ENCODE measurements around the gene ADCYAP1R1.

The ADCYAP1R1 gene

DNA sequence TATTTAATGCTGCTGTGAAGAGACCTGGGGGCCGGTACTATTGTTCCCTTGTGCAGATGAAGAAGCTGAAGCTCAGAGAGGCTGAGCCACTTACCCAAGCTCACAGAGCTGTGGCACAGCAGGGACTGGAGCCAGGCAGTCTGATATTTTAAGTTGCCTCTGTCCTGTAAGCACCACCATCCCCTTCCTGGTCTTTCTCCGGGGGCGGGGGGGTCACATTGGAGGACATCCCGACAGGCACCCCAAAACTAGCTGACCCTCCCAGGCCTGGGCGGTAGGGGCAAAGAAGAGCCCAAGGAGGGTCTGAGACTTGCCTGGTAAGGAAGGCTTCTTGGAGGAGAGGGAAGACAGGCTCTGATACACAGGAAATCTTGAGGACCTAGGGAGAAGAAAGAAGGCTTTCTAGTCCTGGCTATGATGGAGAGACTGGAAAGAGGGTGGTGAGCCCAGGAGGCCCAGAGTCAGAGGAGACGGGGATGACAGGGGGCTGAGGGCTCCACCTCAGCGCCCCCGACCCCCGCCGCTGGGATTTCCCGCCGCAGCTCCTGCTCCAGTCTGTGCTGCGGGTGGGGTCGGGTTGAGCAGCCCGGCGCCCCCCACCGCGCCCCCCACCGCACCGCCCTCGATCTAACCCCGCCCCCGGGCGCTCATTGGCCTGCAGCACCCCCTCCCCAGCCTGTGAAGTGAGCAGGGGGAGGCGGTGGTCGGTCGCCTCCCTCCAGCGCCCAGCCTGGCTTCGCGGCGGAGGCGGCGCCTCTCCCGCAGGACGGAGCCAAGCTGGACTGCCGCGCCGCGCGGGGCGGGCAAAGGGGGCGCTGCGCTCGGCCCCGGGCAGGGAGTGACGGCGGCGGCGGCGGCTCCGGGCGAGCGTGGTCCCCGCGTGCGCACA, at the start of gene ADCYAP1R1:
TSS of gene ADCYAP1R1 (plus strand) at position 711 of the 889 bp plus-strand sequence. CDS start 10,957 bp downstream, outside the sequence.
- Histone ChIP-seq H3K9ac (ENCODE audit: low read length) (no peak within 1 kb of the TSS), H3K27me3 (ENCODE audit: control insufficient read depth in 1 of 2, insufficient read depth in 2 of 2, low read length in 2 of 2) (peaks cover 5 to 22% of the 10 kb centered on the region in 2 donors), H3K36me3 (ENCODE audit: insufficient read depth, low read length) (no peaks in the 10 kb centered on the region)

DNA sequence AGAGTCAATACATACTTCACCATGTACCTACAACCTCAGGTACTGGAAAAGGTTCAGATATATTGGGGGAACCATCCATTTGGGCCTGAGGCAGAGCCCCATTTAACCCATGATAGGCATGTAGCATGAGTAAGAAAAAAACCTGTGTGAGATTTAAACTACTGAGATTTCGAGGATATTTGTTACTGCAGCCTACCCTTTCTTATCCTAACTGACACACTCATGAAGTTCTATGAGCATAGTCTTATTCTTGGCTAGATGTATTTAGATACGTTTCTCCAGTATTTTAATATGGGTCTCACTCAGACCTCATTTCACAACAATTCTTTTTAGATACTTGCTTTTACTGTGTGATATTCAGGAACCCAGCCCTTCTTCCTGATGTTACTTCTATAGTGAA, 49.0 kb upstream of the ADCYAP1R1 start:
- no peak overlapping the region for H3K4me3 ChIP-seq (ENCODE audit: low read depth in 1 of 2, low read length in 2 of 2)
- no peaks in the 10 kb centered on the region for H3K4me1 ChIP-seq (ENCODE audit: insufficient read depth, low read length)
- no peak overlapping the region for H3K9ac ChIP-seq (ENCODE audit: low read length)
- no peak overlapping the region for H3K27ac ChIP-seq (ENCODE audit: low read depth, low read length)
- no peaks in the 10 kb centered on the region for H3K9me3 ChIP-seq (ENCODE audit: low read length)
- no peaks in the 10 kb centered on the region for H3K36me3 ChIP-seq (ENCODE audit: insufficient read depth, low read length)
- no peaks in the 10 kb centered on the region for H3K27me3 ChIP-seq (ENCODE audit: control insufficient read depth in 1 of 2, insufficient read depth in 2 of 2, low read length in 2 of 2)

More for the DNA sequence above, at the start of gene ADCYAP1R1:
- Histone ChIP-seq H3K4me3 (ENCODE audit: low read depth in 1 of 2, low read length in 2 of 2) (peak within 1 kb of the TSS; percentile 14 to 47), H3K9me3 (ENCODE audit: low read length) (no peaks in the 10 kb centered on the region), H3K27ac (ENCODE audit: low read depth, low read length) (no peak within 1 kb of the TSS), H3K4me1 (ENCODE audit: insufficient read depth, low read length) (no peaks in the 10 kb centered on the region)

DNA sequence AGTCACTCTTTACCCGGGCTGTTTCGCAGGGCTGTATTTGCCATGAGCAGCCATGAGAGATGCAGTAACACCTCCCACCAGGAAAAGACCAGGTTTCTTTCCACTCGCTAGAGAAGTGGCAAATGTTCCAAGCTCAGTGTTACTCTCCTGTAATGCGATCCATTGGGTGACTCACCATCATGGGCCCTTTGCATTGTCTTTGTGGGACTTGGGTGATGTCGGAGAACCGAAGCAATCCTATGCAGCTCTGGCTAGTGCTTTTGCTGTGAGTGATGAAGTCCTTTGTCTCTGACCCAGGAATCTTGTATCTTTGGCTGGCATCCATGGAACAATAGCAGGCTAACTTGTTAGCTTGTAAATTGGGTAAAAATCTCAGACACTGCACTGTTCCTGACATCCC, 48.4 kb upstream of the ADCYAP1R1 start:
- Histone ChIP-seq H3K4me3 (ENCODE audit: low read depth in 1 of 2, low read length in 2 of 2) (no peak overlapping the region), H3K4me1 (ENCODE audit: insufficient read depth, low read length) (no peaks in the 10 kb centered on the region), H3K9ac (ENCODE audit: low read length) (no peak overlapping the region), H3K9me3 (ENCODE audit: low read length) (no peaks in the 10 kb centered on the region), H3K36me3 (ENCODE audit: insufficient read depth, low read length) (no peaks in the 10 kb centered on the region), H3K27me3 (ENCODE audit: control insufficient read depth in 1 of 2, insufficient read depth in 2 of 2, low read length in 2 of 2) (no peaks in the 10 kb centered on the region), H3K27ac (ENCODE audit: low read depth, low read length) (no peak overlapping the region)

DNA sequence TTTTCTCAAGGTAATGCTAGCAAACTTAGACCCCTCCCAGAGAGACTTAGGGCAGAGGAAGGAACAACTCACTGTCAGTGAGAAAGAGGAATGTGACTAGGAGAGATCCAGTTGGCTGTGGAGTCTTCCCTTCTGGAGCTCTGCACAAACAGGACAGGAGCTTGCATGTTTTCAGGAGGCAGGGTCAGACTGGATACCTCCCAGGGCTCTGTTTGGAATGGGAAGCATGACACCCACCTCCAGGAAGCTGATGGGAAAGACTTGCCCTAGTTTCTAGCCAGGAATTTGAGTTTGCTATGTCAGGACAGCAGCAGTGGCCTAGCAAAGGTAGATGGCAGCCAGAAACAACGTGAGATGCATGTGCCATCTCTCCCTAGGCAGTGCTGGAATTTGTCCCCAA, 47.7 kb upstream of the ADCYAP1R1 start:
- no peaks in the 10 kb centered on the region for H3K36me3 ChIP-seq (ENCODE audit: insufficient read depth, low read length)
- no peak overlapping the region for H3K4me3 ChIP-seq (ENCODE audit: low read depth in 1 of 2, low read length in 2 of 2)
- H3K9me3 ChIP-seq (ENCODE audit: low read length): no peaks in the 10 kb centered on the region
- H3K9ac ChIP-seq (ENCODE audit: low read length): no peak overlapping the region
- no peaks in the 10 kb centered on the region for H3K4me1 ChIP-seq (ENCODE audit: insufficient read depth, low read length)
- H3K27me3 ChIP-seq (ENCODE audit: control insufficient read depth in 1 of 2, insufficient read depth in 2 of 2, low read length in 2 of 2): no peaks in the 10 kb centered on the region
- H3K27ac ChIP-seq (ENCODE audit: low read depth, low read length): no peak overlapping the region

DNA sequence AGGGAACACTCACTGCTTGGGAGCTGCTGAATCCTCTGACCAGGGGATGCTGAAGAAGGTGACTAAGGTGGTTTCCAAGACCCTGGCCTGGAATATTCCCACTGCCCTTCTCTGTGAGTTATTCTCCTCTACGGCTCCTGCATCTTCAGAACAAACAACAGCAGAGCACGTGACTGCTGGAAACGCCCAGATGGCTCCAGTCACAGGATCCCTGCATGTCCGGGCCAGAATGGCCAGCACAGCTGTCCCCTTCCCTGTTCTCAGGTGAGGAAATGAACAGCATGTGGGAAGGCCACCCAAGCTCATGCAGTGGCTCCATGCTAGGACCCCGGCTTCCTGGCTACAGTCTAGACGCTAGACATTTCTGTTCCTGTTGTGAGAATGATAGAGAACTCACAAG, 45.3 kb upstream of the ADCYAP1R1 start:
- Histone ChIP-seq H3K36me3 (ENCODE audit: insufficient read depth, low read length) (no peaks in the 10 kb centered on the region), H3K9me3 (ENCODE audit: low read length) (no peaks in the 10 kb centered on the region), H3K27ac (ENCODE audit: low read depth, low read length) (no peak overlapping the region), H3K4me3 (ENCODE audit: low read depth in 1 of 2, low read length in 2 of 2) (no peak overlapping the region), H3K9ac (ENCODE audit: low read length) (no peak overlapping the region), H3K27me3 (ENCODE audit: control insufficient read depth in 1 of 2, insufficient read depth in 2 of 2, low read length in 2 of 2) (no peaks in the 10 kb centered on the region), H3K4me1 (ENCODE audit: insufficient read depth, low read length) (no peaks in the 10 kb centered on the region)

DNA sequence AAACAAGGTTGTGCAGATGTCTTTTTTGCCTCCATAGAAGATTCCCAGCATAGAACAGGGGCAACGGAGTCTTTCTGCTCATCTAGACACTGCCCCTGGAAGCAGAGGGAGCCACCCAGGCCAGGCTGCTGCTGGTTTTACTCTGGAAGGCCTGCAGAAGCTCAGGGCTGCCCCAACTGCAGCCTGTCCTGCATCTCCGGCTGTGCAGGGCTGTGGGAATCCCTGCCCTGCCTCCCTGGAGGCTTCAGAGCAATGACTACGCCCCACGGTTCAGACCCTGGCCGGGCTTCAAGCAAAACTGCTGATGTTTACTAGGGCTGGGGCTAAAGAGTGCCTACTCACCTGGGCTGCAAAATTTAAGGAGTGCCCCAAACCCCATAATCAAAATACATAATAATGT, 44.5 kb upstream of the ADCYAP1R1 start:
- Histone ChIP-seq H3K9me3 (ENCODE audit: low read length) (no peaks in the 10 kb centered on the region), H3K36me3 (ENCODE audit: insufficient read depth, low read length) (no peaks in the 10 kb centered on the region), H3K9ac (ENCODE audit: low read length) (no peak overlapping the region), H3K4me3 (ENCODE audit: low read depth in 1 of 2, low read length in 2 of 2) (no peak overlapping the region), H3K4me1 (ENCODE audit: insufficient read depth, low read length) (no peaks in the 10 kb centered on the region), H3K27me3 (ENCODE audit: control insufficient read depth in 1 of 2, insufficient read depth in 2 of 2, low read length in 2 of 2) (no peaks in the 10 kb centered on the region), H3K27ac (ENCODE audit: low read depth, low read length) (no peak overlapping the region)

DNA sequence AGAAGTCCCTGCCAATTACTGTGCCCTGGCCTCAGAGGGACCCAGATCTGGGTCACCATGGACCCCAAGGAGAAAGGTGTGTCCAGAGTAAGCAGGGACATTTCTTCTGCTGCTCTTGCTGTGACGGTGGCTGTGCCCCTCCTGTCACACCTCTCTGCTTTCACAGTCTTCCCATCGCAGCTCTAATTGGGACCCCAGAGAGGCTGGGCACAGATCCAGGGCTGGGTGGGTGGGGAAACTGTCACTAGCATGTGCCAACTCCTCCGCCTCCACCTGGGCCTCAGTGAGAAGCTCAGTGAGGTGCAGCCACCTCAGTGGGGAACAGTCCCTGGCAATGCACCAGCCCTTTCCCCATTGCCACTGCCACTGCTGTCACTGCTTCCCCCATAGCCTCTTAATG, 37.3 kb upstream of the ADCYAP1R1 start:
- no peak overlapping the region for H3K9ac ChIP-seq (ENCODE audit: low read length)
- H3K9me3 ChIP-seq (ENCODE audit: low read length): no peaks in the 10 kb centered on the region
- H3K27me3 ChIP-seq (ENCODE audit: control insufficient read depth in 1 of 2, insufficient read depth in 2 of 2, low read length in 2 of 2): no peaks in the 10 kb centered on the region
- no peaks in the 10 kb centered on the region for H3K4me1 ChIP-seq (ENCODE audit: insufficient read depth, low read length)
- no peak overlapping the region for H3K27ac ChIP-seq (ENCODE audit: low read depth, low read length)
- no peaks in the 10 kb centered on the region for H3K36me3 ChIP-seq (ENCODE audit: insufficient read depth, low read length)
- no peak overlapping the region for H3K4me3 ChIP-seq (ENCODE audit: low read depth in 1 of 2, low read length in 2 of 2)

DNA sequence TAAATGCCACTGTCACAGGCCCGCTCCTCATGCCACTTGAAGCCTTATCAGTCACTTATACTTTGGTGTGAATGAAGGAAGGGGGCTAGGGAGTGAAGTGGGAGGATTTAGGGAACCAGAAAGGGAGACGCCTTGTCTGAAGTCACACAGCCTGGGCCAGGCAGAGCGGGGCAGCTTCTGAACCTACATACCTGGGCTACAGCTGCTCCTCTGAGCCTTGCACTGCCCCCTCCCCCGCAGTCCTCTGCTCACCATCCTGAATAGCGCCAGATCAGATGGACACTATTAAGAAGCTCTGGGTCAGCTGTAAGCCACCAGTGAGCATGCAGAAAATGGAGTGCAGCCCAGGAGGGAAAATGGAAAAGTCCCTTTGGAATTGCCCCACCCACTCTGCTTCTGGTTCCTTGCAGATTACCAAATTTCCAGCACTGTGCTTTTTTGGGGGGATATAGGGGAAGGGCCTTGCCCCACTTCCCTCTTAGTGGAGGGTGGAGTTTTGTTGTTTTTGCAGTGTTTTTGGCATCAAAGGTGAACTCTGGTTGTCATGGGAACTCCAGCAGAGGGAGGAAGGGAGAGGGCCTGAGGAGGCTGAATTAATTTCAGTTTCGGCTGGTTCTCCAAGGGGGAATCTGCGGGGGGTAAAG, 35.0 kb upstream of the ADCYAP1R1 start:
- Histone ChIP-seq H3K9me3 (ENCODE audit: low read length) (no peaks in the 10 kb centered on the region), H3K4me3 (ENCODE audit: low read depth in 1 of 2, low read length in 2 of 2) (no peak overlapping the region), H3K4me1 (ENCODE audit: insufficient read depth, low read length) (no peaks in the 10 kb centered on the region), H3K36me3 (ENCODE audit: insufficient read depth, low read length) (no peaks in the 10 kb centered on the region), H3K27me3 (ENCODE audit: control insufficient read depth in 1 of 2, insufficient read depth in 2 of 2, low read length in 2 of 2) (no peaks in the 10 kb centered on the region), H3K9ac (ENCODE audit: low read length) (no peak overlapping the region), H3K27ac (ENCODE audit: low read depth, low read length) (no peak overlapping the region)

DNA sequence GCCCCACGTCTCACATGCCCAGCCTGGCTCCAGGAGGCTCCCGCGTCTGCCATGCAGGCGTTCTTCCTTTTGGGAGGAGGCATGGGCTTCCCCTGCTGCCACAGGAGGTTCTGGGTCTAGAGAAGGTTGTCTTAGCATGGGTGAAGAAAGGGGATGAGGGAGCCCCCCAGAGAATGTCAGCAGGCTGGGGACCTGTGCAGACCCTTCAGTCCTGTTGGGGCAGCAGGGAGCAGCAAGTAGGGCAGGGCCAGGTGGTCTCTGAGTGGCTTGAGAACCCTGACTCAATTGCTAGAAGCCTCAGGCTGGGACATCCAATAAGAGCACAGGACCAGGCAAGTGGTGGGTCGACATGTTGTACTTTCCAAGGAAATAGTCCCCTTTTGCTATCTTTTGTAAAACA, 34.4 kb upstream of the ADCYAP1R1 start:
- Histone ChIP-seq H3K4me1 (ENCODE audit: insufficient read depth, low read length) (no peaks in the 10 kb centered on the region), H3K27ac (ENCODE audit: low read depth, low read length) (no peak overlapping the region), H3K27me3 (ENCODE audit: control insufficient read depth in 1 of 2, insufficient read depth in 2 of 2, low read length in 2 of 2) (no peaks in the 10 kb centered on the region)

DNA sequence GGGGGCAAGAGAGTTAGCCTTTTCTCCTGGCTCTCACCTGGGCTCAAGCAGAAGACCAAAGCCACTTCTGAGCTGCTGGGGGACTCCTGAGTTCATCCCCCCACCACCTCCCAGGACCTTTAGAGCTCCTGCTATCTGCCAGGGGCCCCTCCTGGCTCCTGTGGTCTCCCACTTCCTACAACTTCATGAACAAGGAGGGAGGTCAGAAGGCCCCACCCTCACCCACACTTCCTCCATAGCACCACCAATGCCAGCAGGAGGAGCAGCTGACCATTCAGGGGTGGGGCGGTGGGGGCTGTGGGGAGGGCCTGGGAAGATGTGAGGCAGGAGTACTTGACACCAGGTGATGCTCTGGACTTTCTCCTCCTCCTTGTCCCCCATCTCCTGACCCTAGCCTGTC, 32.6 kb upstream of the ADCYAP1R1 start:
- H3K36me3 ChIP-seq (ENCODE audit: insufficient read depth, low read length): no peaks in the 10 kb centered on the region
- no peaks in the 10 kb centered on the region for H3K4me1 ChIP-seq (ENCODE audit: insufficient read depth, low read length)
- no peak overlapping the region for H3K4me3 ChIP-seq (ENCODE audit: low read depth in 1 of 2, low read length in 2 of 2)
- H3K27me3 ChIP-seq (ENCODE audit: control insufficient read depth in 1 of 2, insufficient read depth in 2 of 2, low read length in 2 of 2): no peaks in the 10 kb centered on the region
- no peak overlapping the region for H3K9ac ChIP-seq (ENCODE audit: low read length)
- no peaks in the 10 kb centered on the region for H3K9me3 ChIP-seq (ENCODE audit: low read length)
- H3K27ac ChIP-seq (ENCODE audit: low read depth, low read length): no peak overlapping the region

More for the DNA sequence above, 34.4 kb upstream of the ADCYAP1R1 start:
- no peaks in the 10 kb centered on the region for H3K36me3 ChIP-seq (ENCODE audit: insufficient read depth, low read length)
- H3K9ac ChIP-seq (ENCODE audit: low read length): no peak overlapping the region
- H3K4me3 ChIP-seq (ENCODE audit: low read depth in 1 of 2, low read length in 2 of 2): no peak overlapping the region
- no peaks in the 10 kb centered on the region for H3K9me3 ChIP-seq (ENCODE audit: low read length)

DNA sequence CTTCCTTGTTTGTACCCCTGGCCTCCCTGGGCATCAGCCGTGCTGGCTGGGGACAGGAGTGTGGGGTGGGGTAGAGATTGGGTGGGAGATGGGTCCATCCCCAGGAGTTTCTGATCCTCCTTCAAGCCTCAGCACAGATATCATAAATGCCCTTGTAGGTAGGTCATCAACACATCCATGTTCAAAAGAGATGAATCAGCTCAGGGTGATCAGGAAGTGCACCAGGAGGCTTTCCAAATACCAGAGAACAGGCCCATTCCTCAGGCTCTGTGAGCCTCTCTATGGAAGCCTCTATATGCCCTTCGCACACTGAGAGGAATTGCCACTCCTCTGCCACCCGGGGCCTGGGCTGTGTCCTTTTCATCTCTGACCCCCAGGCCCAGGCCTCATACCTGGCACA, 31.9 kb upstream of the ADCYAP1R1 start:
- Histone ChIP-seq H3K4me3 (ENCODE audit: low read depth in 1 of 2, low read length in 2 of 2) (no peak overlapping the region), H3K9ac (ENCODE audit: low read length) (no peak overlapping the region), H3K27ac (ENCODE audit: low read depth, low read length) (no peak overlapping the region), H3K4me1 (ENCODE audit: insufficient read depth, low read length) (no peaks in the 10 kb centered on the region), H3K36me3 (ENCODE audit: insufficient read depth, low read length) (no peaks in the 10 kb centered on the region), H3K9me3 (ENCODE audit: low read length) (no peaks in the 10 kb centered on the region), H3K27me3 (ENCODE audit: control insufficient read depth in 1 of 2, insufficient read depth in 2 of 2, low read length in 2 of 2) (no peaks in the 10 kb centered on the region)

Data from muscle layer of colon (tissue), 2 donors.